ENCODE results near the gene PATL2.
"Not testable (repeated sequence)": the region's sequence is repeated elsewhere in the genome, so short reads cannot be mapped to it uniquely, and the experiment has no call there.

Gene PATL2

GRCh38 chr15:44647036-44647435, 64.1 kb downstream of the PATL2 start:
- no peak for DNase-seq (ENCODE audit: low read depth in 2 of 2)

GRCh38 chr15:44646460-44646859, 64.7 kb downstream of the PATL2 start:
- no peak for DNase-seq (ENCODE audit: low read depth in 2 of 2)

DNA sequence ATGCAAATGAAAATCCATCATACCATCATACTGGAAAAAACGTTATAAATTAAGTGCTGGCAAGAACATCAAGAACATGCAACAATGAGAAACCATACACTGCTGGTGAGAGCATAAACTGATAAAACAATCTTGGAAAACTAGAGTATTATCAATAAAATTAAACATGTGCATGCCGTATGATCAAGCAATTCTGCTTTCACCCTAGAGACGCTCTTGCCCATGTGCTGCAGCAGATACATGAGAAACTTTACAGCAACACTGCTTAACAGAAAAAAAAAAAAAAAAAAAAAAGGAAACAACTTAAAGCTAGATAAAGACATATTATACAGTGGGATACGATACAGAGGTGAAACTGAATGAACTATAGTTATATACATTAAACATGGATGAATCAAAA, 69.5 kb downstream of the PATL2 start:
- no peak for DNase-seq (ENCODE audit: low read depth in 2 of 2)

DNA sequence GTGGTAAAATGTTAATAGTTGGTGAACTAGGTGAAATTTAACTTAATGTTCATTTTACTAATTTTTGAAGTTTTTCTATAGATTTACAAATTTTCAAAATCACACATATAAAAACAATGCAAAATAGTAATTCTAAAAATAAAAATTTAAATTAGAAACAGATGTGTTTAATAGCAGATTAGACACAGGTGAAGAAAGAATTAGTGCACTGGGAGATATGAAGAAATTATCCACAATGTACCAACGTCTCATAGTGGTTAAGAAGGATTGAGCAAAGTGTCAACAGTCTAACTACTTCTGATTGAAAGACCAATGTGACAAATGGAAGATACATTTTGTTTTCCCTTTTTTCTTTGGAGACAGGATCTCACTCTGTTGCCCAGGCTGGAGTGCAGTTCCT, 74.1 kb downstream of the PATL2 start:
- DNase-seq (ENCODE audit: low read depth in 2 of 2), result no peak

- no peak for DNase-seq (ENCODE audit: low read depth in 2 of 2)
Measured at GRCh38 chr15:44633603-44634002, 77.5 kb downstream of the PATL2 start.

- DNase-seq (ENCODE audit: low read depth in 2 of 2), result not testable (repeated sequence)
Measured at GRCh38 chr15:44625286-44625685, 85.8 kb downstream of the PATL2 start.

DNA sequence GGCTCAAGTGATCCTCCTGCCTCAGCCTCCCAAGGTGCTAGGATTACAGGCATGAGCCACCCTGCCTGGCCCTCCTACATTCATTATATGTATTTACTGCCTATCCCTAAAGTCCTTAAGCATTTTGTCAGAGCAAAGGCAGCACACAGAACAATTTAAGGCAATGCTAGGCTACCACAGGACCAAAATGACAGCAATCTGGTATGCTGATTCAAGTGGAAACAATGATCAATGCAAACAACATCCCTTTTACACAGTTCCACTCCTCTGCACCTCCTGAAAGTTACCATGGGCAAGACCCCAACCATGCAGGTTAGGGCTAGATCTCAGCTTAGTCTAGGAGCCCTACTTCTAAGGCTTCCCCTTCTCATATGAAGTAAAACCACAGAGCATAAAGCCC, 87.9 kb downstream of the PATL2 start:
- DNase-seq (ENCODE audit: low read depth in 2 of 2), result no peak

DNA sequence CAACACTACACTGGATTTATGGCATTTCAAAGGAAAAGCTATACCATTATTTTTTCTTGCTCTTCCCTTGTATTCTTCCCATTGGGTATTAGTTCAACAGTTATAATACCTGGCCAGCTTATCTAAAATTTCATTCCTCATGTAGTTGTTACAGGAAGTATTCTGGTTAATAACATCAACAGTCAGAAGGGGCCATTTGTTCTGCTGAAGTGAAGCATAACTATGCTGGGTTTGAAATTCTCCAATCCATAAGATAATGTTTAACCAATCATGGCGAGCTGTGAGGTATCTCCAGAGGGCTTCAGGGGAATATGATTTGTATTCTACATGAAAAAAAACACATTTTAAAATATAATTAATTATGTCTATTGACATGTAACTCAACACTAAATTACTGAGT, 91.0 kb downstream of the PATL2 start:
- no peak for DNase-seq (ENCODE audit: low read depth in 2 of 2)

DNA sequence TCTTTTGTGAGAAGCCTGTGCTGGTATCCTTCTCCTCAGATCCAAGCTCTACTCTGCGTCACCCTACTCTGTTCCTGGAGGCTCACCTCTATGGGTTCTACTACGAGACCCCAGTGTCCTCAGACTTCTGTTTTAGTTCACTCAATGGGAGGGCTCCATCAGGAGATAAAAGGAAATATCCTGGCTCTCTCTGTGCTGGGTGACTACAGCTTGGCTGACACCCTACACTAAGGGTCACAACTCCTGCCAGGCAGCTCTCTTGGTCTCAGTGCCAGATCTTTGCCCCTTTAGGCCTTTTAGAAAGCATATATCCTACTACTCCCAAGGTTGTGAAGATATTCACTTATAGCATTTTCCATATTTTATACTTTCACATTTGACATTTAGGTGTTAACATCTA, 94.1 kb downstream of the PATL2 start:
- no peak for DNase-seq (ENCODE audit: low read depth in 2 of 2)

Measured in stimulated activated CD8-positive, alpha-beta memory T cell treated with anti-CD3 and anti-CD28 coated beads, Interleukin-7, amount 100 ng/mL, for 1 hour (primary cell).